Astrocyte (in vitro differentiated cells and primary cell): ENCODE measurements around the gene PRKCI. TPM values are rescaled to one million over a fixed set of nuclear protein-coding genes. Genes with fewer than 3 reads are reported as not detected.
A peak's percentile ranks its signal among the peaks of the same experiment; 100 is the strongest.

Source experiments
- DNase-seq: peaks from one replicate; pipeline ENCODE4 v3.0.0-alpha.2; 2010; ENCODE audit warnings: low read depth
- FAIRE-seq: peaks from 2 replicates; lab custom pipeline; 2011; peaks lifted over from hg19 to GRCh38; lab: Jason Lieb, UNC
- H2AFZ ChIP-seq: 2 replicates; pipeline ENCODE4 v1.6.0; 2012; ENCODE audit warnings: low read depth, low read length, inconsistent platforms
- H3K27ac ChIP-seq: 2 replicates; pipeline ENCODE4 v1.5.1; 2011; ENCODE audit warnings: low read depth, low read length, inconsistent platforms
- H3K27me3 ChIP-seq: 2 replicates; pipeline ENCODE4 v1.6.0; 2011; ENCODE audit warnings: low read length, inconsistent platforms; ENCODE audit not compliant: insufficient read depth
- H3K36me3 ChIP-seq: 2 replicates; pipeline ENCODE4 v1.5.1; 2011; ENCODE audit warnings: low read length, inconsistent platforms; ENCODE audit not compliant: insufficient read depth
- H3K4me1 ChIP-seq: 2 replicates; pipeline ENCODE4 v1.5.1; 2011; ENCODE audit warnings: low read length, inconsistent platforms; ENCODE audit not compliant: insufficient read depth
- H3K4me2 ChIP-seq: 2 replicates; pipeline ENCODE4 v1.6.0; 2012; ENCODE audit warnings: low read length, inconsistent platforms
- H3K4me3 ChIP-seq: 2 replicates; pipeline ENCODE4 v1.5.1; 2011; ENCODE audit warnings: low read depth, mild to moderate bottlenecking, low read length, inconsistent platforms; ENCODE audit not compliant: insufficient read depth
- H3K79me2 ChIP-seq: 2 replicates; pipeline ENCODE4 v1.6.0; 2012; ENCODE audit warnings: mild to moderate bottlenecking, low read length, inconsistent platforms; ENCODE audit not compliant: insufficient read depth
- H3K9ac ChIP-seq: 2 replicates; pipeline ENCODE4 v1.6.0; 2012; ENCODE audit warnings: mild to moderate bottlenecking, low read length, inconsistent platforms
- H3K9me3 ChIP-seq: 2 replicates; pipeline ENCODE4 v1.5.1; 2012; ENCODE audit warnings: low read depth, mild to moderate bottlenecking, low read length, inconsistent platforms; ENCODE audit not compliant: insufficient read depth
- H4K20me1 ChIP-seq: 2 replicates; pipeline ENCODE4 v1.6.0; 2012; ENCODE audit warnings: low read length, inconsistent platforms; ENCODE audit not compliant: insufficient read depth
- H3K27ac Mint-ChIP-seq: one replicate; pipeline ENCODE4 v1.8.0; 2021; ENCODE audit warnings: mild to moderate bottlenecking, mixed read lengths; ENCODE audit not compliant: unreplicated experiment
- H3K27me3 Mint-ChIP-seq: one replicate; pipeline ENCODE4 v1.8.0; 2021; ENCODE audit warnings: low read depth, mixed read lengths; ENCODE audit not compliant: unreplicated experiment
- H3K36me3 Mint-ChIP-seq: one replicate; pipeline ENCODE4 v1.8.0; 2021; ENCODE audit warnings: low read depth, mixed read lengths; ENCODE audit not compliant: unreplicated experiment
- H3K4me1 Mint-ChIP-seq: one replicate; pipeline ENCODE4 v1.8.0; 2021; ENCODE audit warnings: low read depth, mixed read lengths; ENCODE audit not compliant: unreplicated experiment
- H3K4me3 Mint-ChIP-seq: one replicate; pipeline ENCODE4 v1.8.0; 2021; ENCODE audit warnings: mild to moderate bottlenecking, moderate library complexity, mixed read lengths; ENCODE audit not compliant: unreplicated experiment
- H3K9me3 Mint-ChIP-seq: one replicate; pipeline ENCODE4 v1.8.0; 2021; ENCODE audit warnings: mild to moderate bottlenecking, mixed read lengths; ENCODE audit not compliant: unreplicated experiment
- EZH2 ChIP-seq: IDR thresholded peaks from 2 replicates; pipeline ENCODE4 v1.6.1; 2012; ENCODE audit warnings: mild to moderate bottlenecking, low read length, inconsistent platforms; ENCODE audit not compliant: insufficient read depth
- total RNA-seq: library from RNA; stranded (reverse); gene quantifications from 2 replicates; pipeline ENCODE4 v1.2.1, GENCODE V29; 2021
- TF ChIP-seq, protein P1 (sequence below): IDR thresholded peaks from 2 replicates; pipeline ENCODE4 v1.5.1; 2011; ENCODE audit warnings: low read depth, mild to moderate bottlenecking, inconsistent platforms, low read length, moderate library complexity; ENCODE audit not compliant: insufficient read depth

PRKCI gene
- total RNA-seq, 1 donor from 2014 or later = 65.2 TPM

DNA sequence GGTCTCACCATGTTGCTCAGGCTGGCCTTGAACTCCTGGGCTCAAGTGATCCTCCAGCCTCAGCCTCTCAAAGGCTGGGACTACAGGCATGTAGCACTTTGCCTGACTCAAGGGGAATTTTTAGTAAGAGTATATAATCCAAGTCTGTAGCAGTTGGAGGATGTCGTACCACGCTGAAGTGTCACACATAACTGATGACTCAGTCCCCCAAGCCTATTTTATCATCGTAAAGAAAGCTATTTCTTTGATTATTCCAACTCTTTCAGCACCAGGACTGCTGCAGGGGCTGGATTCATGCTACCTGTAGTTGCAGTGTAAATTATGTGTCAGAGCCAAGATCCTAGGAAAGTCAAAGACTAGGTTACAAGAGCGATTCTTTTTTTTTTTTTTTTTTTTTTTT is 1.4 kb upstream of the PRKCI start:
- H3K27me3 Mint-ChIP-seq = no peaks in the 10 kb centered on the region
- Histone ChIP-seq H3K27ac (no peak overlapping the region), H3K4me3 (no peak overlapping the region), H4K20me1 (peaks cover 21% of the 10 kb centered on the region), H3K36me3 (no peaks in the 10 kb centered on the region), H3K9ac (no peak overlapping the region), H3K79me2 (peaks cover 31% of the 10 kb centered on the region), H3K9me3 (no peaks in the 10 kb centered on the region), H3K27me3 (no peaks in the 10 kb centered on the region), H3K4me1 (peaks cover 7% of the 10 kb centered on the region), H3K4me2 (no peak overlapping the region), H2AFZ (no peak overlapping the region)
- TF ChIP-seq EZH2 = no peak
- TF ChIP-seq, protein P1, sequence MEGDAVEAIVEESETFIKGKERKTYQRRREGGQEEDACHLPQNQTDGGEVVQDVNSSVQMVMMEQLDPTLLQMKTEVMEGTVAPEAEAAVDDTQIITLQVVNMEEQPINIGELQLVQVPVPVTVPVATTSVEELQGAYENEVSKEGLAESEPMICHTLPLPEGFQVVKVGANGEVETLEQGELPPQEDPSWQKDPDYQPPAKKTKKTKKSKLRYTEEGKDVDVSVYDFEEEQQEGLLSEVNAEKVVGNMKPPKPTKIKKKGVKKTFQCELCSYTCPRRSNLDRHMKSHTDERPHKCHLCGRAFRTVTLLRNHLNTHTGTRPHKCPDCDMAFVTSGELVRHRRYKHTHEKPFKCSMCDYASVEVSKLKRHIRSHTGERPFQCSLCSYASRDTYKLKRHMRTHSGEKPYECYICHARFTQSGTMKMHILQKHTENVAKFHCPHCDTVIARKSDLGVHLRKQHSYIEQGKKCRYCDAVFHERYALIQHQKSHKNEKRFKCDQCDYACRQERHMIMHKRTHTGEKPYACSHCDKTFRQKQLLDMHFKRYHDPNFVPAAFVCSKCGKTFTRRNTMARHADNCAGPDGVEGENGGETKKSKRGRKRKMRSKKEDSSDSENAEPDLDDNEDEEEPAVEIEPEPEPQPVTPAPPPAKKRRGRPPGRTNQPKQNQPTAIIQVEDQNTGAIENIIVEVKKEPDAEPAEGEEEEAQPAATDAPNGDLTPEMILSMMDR = no peak
- no peaks in the 10 kb centered on the region for H3K9me3 Mint-ChIP-seq
- H3K4me3 Mint-ChIP-seq = peak overlapping the region; percentile 50
- no peak overlapping the region for H3K27ac Mint-ChIP-seq
- H3K36me3 Mint-ChIP-seq = no peaks in the 10 kb centered on the region
- FAIRE-seq (no peak), DNase-seq (peak; percentile 46)
- peaks cover 10% of the 10 kb centered on the region for H3K4me1 Mint-ChIP-seq

DNA sequence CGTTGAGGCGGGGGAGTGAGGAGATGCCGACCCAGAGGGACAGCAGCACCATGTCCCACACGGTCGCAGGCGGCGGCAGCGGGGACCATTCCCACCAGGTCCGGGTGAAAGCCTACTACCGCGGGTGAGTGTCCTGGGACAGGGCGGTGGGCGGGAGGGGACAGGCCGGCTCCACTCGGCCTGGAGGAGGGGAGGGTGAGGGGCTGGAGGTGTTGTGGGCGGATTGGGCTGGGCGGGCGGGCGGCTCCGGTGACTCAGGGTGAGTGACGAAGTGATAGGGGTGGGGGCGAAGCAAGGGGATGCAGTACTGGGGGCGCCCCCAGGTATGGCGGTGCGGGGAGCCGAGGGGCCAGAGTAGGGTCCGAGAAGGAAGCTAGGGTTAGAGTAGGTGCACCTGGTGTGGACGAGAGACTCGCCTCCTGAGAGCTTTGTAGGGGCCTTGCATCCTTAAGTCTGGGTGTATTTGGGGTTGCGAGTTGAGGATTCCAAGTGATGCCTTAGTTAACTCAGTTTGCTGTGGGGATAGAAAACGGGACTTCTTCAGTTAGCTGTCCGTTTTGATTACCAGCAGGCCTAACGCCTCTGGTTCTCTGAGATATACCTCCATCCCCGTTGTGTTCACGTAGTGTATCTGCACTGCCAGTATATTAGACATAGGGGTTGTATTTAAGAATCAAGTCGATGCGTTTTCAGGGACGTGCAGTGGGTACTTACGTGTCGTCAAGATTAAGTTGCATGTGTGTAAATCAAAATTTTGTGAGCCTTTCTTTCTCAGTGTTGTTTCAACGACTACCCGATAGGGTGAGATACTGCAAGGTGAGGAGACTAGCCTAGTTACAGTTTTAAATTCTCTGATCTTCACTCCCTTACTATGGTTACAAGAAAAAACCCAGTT is 670 bp downstream of the PRKCI start:
- Mint-ChIP-seq H3K9me3 (no peaks in the 10 kb centered on the region), H3K4me1 (peaks cover 28% of the 10 kb centered on the region), H3K4me3 (peak overlapping the region; percentile 92), H3K27ac (peak overlapping the region; percentile 92), H3K36me3 (no peaks in the 10 kb centered on the region), H3K27me3 (no peaks in the 10 kb centered on the region)
- peak overlapping the region; percentile 98 for H3K9ac ChIP-seq
- TF ChIP-seq, protein P1 = no peak
- TF ChIP-seq EZH2 = no peak
- H4K20me1 ChIP-seq = peaks cover 35% of the 10 kb centered on the region
- peak overlapping the region; percentile 98 for H3K4me2 ChIP-seq
- H3K27me3 ChIP-seq = no peaks in the 10 kb centered on the region
- peaks cover 45% of the 10 kb centered on the region for H3K79me2 ChIP-seq
- H2AFZ ChIP-seq = peak overlapping the region; percentile 98
- H3K4me3 ChIP-seq = peak overlapping the region; percentile 96
- no peaks in the 10 kb centered on the region for H3K9me3 ChIP-seq
- H3K27ac ChIP-seq = peak overlapping the region; percentile 99
- peaks cover 18% of the 10 kb centered on the region for H3K4me1 ChIP-seq
- FAIRE-seq (peak; percentile 39), DNase-seq (no peak)
- no peaks in the 10 kb centered on the region for H3K36me3 ChIP-seq

DNA sequence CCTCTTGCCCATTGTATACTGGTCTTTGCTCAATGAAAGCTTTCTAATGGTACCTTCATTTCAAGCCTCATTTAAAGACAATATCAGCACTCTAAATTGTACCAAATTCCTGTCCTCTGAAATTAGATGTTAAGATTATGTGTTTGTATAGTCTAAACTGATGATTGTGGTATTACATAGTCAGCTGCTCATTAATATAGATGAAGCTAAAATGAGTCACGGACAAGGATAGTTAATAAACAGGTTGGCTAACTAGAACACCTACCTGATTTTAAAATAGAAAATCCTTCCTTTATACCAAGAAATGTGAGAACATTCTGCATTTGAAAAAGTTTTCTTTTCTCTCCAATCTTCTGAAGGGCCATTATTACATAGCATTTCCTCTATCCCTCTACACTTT is 2.9 kb downstream of the PRKCI start:
- Histone ChIP-seq H3K4me1 (peaks cover 22% of the 10 kb centered on the region), H3K4me3 (no peak overlapping the region), H3K79me2 (peaks cover 68% of the 10 kb centered on the region), H3K9ac (no peak overlapping the region), H2AFZ (no peak overlapping the region), H3K36me3 (no peaks in the 10 kb centered on the region), H3K4me2 (no peak overlapping the region), H3K27ac (no peak overlapping the region), H3K9me3 (no peaks in the 10 kb centered on the region), H3K27me3 (no peaks in the 10 kb centered on the region), H4K20me1 (peaks cover 44% of the 10 kb centered on the region)
- Mint-ChIP-seq H3K27ac (no peak overlapping the region), H3K4me1 (peaks cover 32% of the 10 kb centered on the region), H3K9me3 (no peaks in the 10 kb centered on the region), H3K27me3 (no peaks in the 10 kb centered on the region), H3K36me3 (no peaks in the 10 kb centered on the region), H3K4me3 (peak overlapping the region; percentile 92)
- TF ChIP-seq, protein P1 = no peak
- TF ChIP-seq EZH2 = no peak
- FAIRE-seq (no peak), DNase-seq (no peak)
